GM12878 (cell line): ENCODE measurements around the gene CEP89. TPM values are rescaled to one million over a fixed set of nuclear protein-coding genes. Genes with fewer than 3 reads are reported as not detected.

Source experiments
- ATAC-seq: fragments of 200-7000 bp; cut with Tn5 transposase; 3 replicates; pipeline ENCODE4 v1.9.1; 2020; ENCODE audit warnings: mild to moderate bottlenecking, moderate library complexity
- BruUV-seq: library from RNA; stranded (reverse); fragments of 400-500 nt; replicated peaks from 2 replicates; lab custom pipeline; 2021; lab: Mats Ljungman, UMichigan
- CTCF ChIA-PET: fragments of 300-600 bp; sonication (Branson Sonifier 250); formaldehyde crosslinking; extraction: SDS; loops from one replicate; lab custom pipeline; 2021; ENCODE audit warnings: inconsistent platforms; lab: Yijun Ruan, JAX
- POLR2A ChIA-PET: fragments of 350-600 bp; formaldehyde crosslinking; extraction: SDS; loops from one replicate; lab custom pipeline; 2021; ENCODE audit warnings: inconsistent platforms; lab: Charles Lee
- RAD21 ChIA-PET: fragments of 300-600 bp; sonication (Branson Sonifier 250); formaldehyde crosslinking; loops from one replicate; lab custom pipeline; 2023; ENCODE audit warnings: antibody characterized with exemption; ENCODE audit not compliant: unreplicated experiment; lab: Charles Lee
- SMC1A ChIA-PET: fragments of 300-600 bp; sonication (Branson Sonifier 250); formaldehyde crosslinking; loops from one replicate; lab custom pipeline; 2023; ENCODE audit not compliant: unreplicated experiment, uncharacterized antibody; lab: Charles Lee
- DNase-seq: peaks from one replicate; pipeline ENCODE4 v3.0.0-alpha.2; 2011; ENCODE audit warnings: low read depth, low spot score
- FAIRE-seq: peaks from 3 replicates; lab custom pipeline; 2011; peaks lifted over from hg19 to GRCh38; lab: Jason Lieb, UNC
- H2AFZ ChIP-seq: 2 replicates; pipeline ENCODE4 v1.6.0; 2011; ENCODE audit warnings: low read depth, low read length, control low read depth; ENCODE audit not compliant: control insufficient read depth
- H3K27ac ChIP-seq: 2 replicates; pipeline ENCODE4 v1.5.1; 2011; ENCODE audit warnings: control low read depth; ENCODE audit not compliant: control insufficient read depth, insufficient read depth
- H3K27me3 ChIP-seq, 2 experiments: replicated peaks in 1 of 2; 2 replicates each; pipeline versions ENCODE4 v1.6.0 to v1.6.1; 2011; ENCODE audit warnings: low read length in 1 of 2; ENCODE audit not compliant: control insufficient read depth in 2 of 2, insufficient read depth in 2 of 2
- H3K36me3 ChIP-seq, 2 experiments: 2 replicates each; pipeline ENCODE4 v1.5.1; 2011; ENCODE audit warnings: low read length in 1 of 2; ENCODE audit not compliant: control insufficient read depth in 2 of 2, insufficient read depth in 2 of 2
- H3K4me1 ChIP-seq: 2 replicates; pipeline ENCODE4 v1.6.1; 2011; ENCODE audit warnings: mild to moderate bottlenecking, low read length, moderate library complexity, mixed read lengths; ENCODE audit not compliant: control insufficient read depth, insufficient read depth
- H3K4me2 ChIP-seq: 2 replicates; pipeline ENCODE4 v1.6.0; 2011; ENCODE audit warnings: control low read depth; ENCODE audit not compliant: control insufficient read depth, insufficient read depth
- H3K4me3 ChIP-seq: fragments of 200-600 bp; sonication (generic); 2 replicates; pipeline ENCODE4 v1.5.1; 2016
- H3K79me2 ChIP-seq: 2 replicates; pipeline ENCODE4 v1.6.0; 2011; ENCODE audit warnings: low read length; ENCODE audit not compliant: control insufficient read depth, insufficient read depth
- H3K9ac ChIP-seq: 2 replicates; pipeline ENCODE4 v1.8.0; 2011; ENCODE audit warnings: low read length, control low read depth, mixed read lengths; ENCODE audit not compliant: control insufficient read depth, insufficient read depth
- H3K9me3 ChIP-seq: replicated peaks from 3 replicates; pipeline ENCODE4 v1.5.1; 2011; ENCODE audit warnings: mild to moderate bottlenecking, low read length; ENCODE audit not compliant: control insufficient read depth, insufficient read depth
- H4K20me1 ChIP-seq: 2 replicates; pipeline ENCODE4 v1.6.0; 2011; ENCODE audit not compliant: control insufficient read depth, insufficient read depth
- BCL11A ChIP-seq: IDR thresholded peaks from 2 replicates; pipeline ENCODE4 v1.6.1; 2011; ENCODE audit warnings: low read depth, low read length
- DPF2 ChIP-seq: fragments of 450-650 bp; IDR thresholded peaks from 2 replicates; pipeline ENCODE4 v1.6.1; 2017; ENCODE audit warnings: mild to moderate bottlenecking
- POU2F2 ChIP-seq: IDR thresholded peaks from 3 replicates; pipeline ENCODE4 v1.6.1; 2011; ENCODE audit warnings: low read depth, mild to moderate bottlenecking, low read length, borderline replicate concordance
- SMAD5 ChIP-seq: IDR thresholded peaks from 2 replicates; pipeline ENCODE4 v1.6.1; 2016; ENCODE audit warnings: antibody characterized with exemption, low read depth
- SPI1 ChIP-seq: IDR thresholded peaks from 2 replicates; pipeline ENCODE4 v1.6.1; 2011; ENCODE audit warnings: low read depth, mild to moderate bottlenecking, low read length, moderate library complexity, borderline replicate concordance; ENCODE audit not compliant: insufficient read depth
- TARDBP ChIP-seq: IDR thresholded peaks from 2 replicates; pipeline ENCODE4 v1.6.1; 2016; ENCODE audit warnings: borderline replicate concordance
- WGBS: methylation state at CpG from one replicate; pipeline ENCODE4 v1.1.6; 2016; ENCODE audit warnings: low lambda C conversion rate; ENCODE audit not compliant: insufficient replicate concordance, insufficient coverage; ENCODE audit errors: missing lambda C conversion rate; 5-methylcytosine and 5-hydroxymethylcytosine counted together
- in situ Hi-C: fragments of 300-500 bp; cut with MboI; formaldehyde crosslinking; loops from 9 replicates; pipeline ENCODE4 v1.14.3; 2018; ENCODE audit warnings: mixed read lengths
- intact Hi-C: fragments of 100-400 bp; cut with micrococcal nuclease; formaldehyde crosslinking; loops from one replicate; pipeline ENCODE4 v1.14.2; 2022; ENCODE audit not compliant: unreplicated experiment
- polyA plus RNA-seq, 11 experiments: library from polyadenylated mRNA; depleted of rRNA in 4 of 11; unstranded in 6 of 11; stranded (reverse) in 5 of 11; fragments of >200 nt; fragmentation: Nextera tagmentation in 4 of 11; fragmentation: Illumina TruSeq in 1 of 11; extraction: Ambion mirVana in 4 of 11; extraction: Trizol in 1 of 11; gene quantifications; 1 replicate in 1 of 11; 2 replicates in 10 of 11; pipeline versions ENCODE4 v1.2.1 to v1.2.3, GENCODE V29; 2011 to 2016; ENCODE audit warnings: inconsistent platforms in 2 of 11, missing spikeins in 2 of 11, low read depth in 1 of 11
- total RNA-seq, 4 experiments: library from RNA; depleted of rRNA in 3 of 4; stranded (reverse); fragments of >200 nt in 3 of 4; fragmentation: Illumina TruSeq in 1 of 4; extraction: Trizol in 1 of 4; gene quantifications; 2 replicates each; pipeline versions ENCODE4 v1.2.1 to v1.2.3, GENCODE V29; 2013 to 2021
- TF ChIP-seq, protein P1 (sequence below): fragments of 450-650 bp; IDR thresholded peaks from 2 replicates; pipeline ENCODE4 v1.6.1; 2016; ENCODE audit warnings: mild to moderate bottlenecking
- TF ChIP-seq, protein P2 (sequence below): fragments of 450-650 bp; conservative IDR thresholded peaks from 2 replicates; pipeline ENCODE4 v1.6.1; 2017; ENCODE audit warnings: mild to moderate bottlenecking, moderate library complexity

CEP89 gene
- total and polyA plus RNA-seq, 10 of the 15 experiments (the other 5 are each of a cell fraction or from before 2014, with no cell fraction given): 6.0 to 19.3 (median 10.2) TPM

DNA sequence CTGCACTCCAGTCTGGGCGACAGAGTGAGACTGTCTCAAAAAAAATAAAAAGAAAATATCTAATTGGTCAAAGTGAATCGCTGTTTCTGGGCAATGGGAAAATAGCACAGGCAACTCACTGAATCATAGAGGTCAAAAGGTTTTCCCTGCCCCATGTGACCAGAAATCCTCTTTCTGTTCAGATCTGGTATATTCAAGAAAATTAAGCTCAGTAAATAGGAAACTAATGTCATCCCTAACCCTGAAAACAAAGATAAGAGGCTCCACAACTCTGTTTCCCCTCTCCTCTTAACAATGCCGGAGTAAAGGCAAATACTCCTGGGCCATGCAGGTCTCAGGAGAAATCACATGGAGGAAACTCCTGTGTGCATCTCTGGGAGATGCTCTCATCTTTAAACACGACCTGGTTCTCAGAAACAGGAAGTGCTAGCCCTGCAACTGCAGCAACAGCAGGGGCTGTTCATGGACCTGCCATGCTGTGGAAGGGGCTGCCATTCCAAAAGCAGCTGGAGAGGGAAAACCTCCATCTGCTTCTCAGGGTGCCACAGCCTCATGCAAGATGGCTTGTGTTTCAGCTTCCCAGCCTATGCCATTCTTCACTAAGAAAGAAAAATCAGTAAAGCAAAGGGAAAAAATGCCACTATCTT, 54.7 kb downstream of the CEP89 start:
- H3K9ac ChIP-seq: no peak overlapping the region
- in situ Hi-C loops (no loop called here), intact Hi-C loops (no loop called here)
- ChIA-PET RAD21 (no interaction called here), CTCF (no interaction called here), SMC1A (no interaction called here), POLR2A (no interaction called here)
- H3K27me3 ChIP-seq: no peaks in the 10 kb centered on the region
- H3K4me1 ChIP-seq: no peaks in the 10 kb centered on the region
- ATAC-seq (no peak), FAIRE-seq (no peak), DNase-seq (no peak)
- no peaks in the 10 kb centered on the region for H3K79me2 ChIP-seq
- H3K27ac ChIP-seq: no peak overlapping the region
- 64% methylated on average over 3 of the region's 4 CpGs for WGBS
- no TSS peak for BruUV-seq
- H3K4me2 ChIP-seq: no peak overlapping the region
- H3K4me3 ChIP-seq: no peak overlapping the region
- TF ChIP-seq POU2F2 (no peak), SPI1 (peak; percentile 64; the same call in 1 of the 2 replicates)
- no peaks in the 10 kb centered on the region for H4K20me1 ChIP-seq
- no peak overlapping the region for H2AFZ ChIP-seq
- no peaks in the 10 kb centered on the region; a peak in 1 of 4 replicates for H3K36me3 ChIP-seq
- H3K9me3 ChIP-seq: no peaks in the 10 kb centered on the region

DNA sequence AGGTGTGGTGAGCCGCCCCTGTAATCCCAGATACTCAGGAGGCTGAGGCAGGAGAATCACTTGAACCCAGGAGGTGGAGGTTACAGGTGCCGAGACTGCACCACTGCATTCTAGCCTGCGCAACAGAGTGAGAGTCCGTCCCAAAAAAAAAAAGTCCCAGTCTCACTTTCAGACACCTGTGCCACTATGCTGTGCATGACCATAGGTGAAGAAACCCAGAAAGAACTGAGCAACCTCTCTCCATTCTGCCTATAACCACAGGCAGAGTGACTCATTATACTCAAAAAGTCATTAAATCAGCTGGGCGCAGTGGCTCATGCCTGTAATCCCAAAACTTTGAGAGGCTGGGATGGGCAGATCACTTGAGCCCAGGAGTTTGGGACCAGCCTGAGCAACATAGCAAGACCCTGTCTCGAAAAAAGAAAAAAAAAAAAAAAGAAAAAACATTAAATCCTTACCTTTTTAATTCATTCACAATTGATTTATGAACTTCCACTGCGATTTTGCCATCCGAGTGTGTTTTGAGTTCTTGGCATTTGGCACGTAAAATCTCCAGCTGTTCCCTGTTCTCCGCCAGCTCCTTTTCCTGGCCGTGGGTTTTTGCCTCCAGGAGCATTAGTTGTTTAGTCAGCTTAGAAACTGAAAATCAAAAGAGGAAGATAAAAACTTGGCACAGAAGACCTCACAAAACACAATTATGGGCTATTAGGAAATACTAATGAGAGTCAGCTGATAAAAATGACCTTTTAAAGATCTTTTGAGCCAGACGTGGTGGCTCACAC, 56.7 kb downstream of the CEP89 start:
- in situ Hi-C loops (no loop called here), intact Hi-C loops (no loop called here)
- Histone ChIP-seq H3K9ac (no peak overlapping the region), H2AFZ (no peak overlapping the region), H3K4me1 (no peaks in the 10 kb centered on the region), H3K79me2 (no peaks in the 10 kb centered on the region), H3K4me3 (no peak overlapping the region), H4K20me1 (no peaks in the 10 kb centered on the region), H3K9me3 (no peaks in the 10 kb centered on the region), H3K27ac (no peak overlapping the region), H3K4me2 (no peak overlapping the region), H3K36me3 (no peaks in the 10 kb centered on the region; a peak in 1 of 4 replicates), H3K27me3 (no peaks in the 10 kb centered on the region)
- ChIA-PET POLR2A (no interaction called here), SMC1A (interaction anchor here (0.7 kb wide), 1 partner anchor 387 kb away, joined by 3 read pairs; no protein-coding TSS in a partner anchor), CTCF (interaction anchor here (0.6 kb wide), 1 partner anchor 586 kb away, joined by 3 read pairs; no protein-coding TSS in a partner anchor), RAD21 (no interaction called here)
- DNase-seq: no peak
- 81% methylated on average over 11 of the region's 12 CpGs for WGBS
- TF ChIP-seq SMAD5 (no peak), BCL11A (no peak), DPF2 (no peak), TARDBP (no peak)
- TF ChIP-seq, protein P1, sequence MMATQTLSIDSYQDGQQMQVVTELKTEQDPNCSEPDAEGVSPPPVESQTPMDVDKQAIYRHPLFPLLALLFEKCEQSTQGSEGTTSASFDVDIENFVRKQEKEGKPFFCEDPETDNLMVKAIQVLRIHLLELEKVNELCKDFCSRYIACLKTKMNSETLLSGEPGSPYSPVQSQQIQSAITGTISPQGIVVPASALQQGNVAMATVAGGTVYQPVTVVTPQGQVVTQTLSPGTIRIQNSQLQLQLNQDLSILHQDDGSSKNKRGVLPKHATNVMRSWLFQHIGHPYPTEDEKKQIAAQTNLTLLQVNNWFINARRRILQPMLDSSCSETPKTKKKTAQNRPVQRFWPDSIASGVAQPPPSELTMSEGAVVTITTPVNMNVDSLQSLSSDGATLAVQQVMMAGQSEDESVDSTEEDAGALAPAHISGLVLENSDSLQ: no peak
- TF ChIP-seq, protein P2, sequence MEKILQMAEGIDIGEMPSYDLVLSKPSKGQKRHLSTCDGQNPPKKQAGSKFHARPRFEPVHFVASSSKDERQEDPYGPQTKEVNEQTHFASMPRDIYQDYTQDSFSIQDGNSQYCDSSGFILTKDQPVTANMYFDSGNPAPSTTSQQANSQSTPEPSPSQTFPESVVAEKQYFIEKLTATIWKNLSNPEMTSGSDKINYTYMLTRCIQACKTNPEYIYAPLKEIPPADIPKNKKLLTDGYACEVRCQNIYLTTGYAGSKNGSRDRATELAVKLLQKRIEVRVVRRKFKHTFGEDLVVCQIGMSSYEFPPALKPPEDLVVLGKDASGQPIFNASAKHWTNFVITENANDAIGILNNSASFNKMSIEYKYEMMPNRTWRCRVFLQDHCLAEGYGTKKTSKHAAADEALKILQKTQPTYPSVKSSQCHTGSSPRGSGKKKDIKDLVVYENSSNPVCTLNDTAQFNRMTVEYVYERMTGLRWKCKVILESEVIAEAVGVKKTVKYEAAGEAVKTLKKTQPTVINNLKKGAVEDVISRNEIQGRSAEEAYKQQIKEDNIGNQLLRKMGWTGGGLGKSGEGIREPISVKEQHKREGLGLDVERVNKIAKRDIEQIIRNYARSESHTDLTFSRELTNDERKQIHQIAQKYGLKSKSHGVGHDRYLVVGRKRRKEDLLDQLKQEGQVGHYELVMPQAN: no peak
- no TSS peak for BruUV-seq
- ATAC-seq: no peak
- FAIRE-seq: no peak
